HG03575 (cell line): ENCODE measurements around the gene ARFGEF3.

Experiments used
- ATAC-seq: cut with Tn5 transposase; IDR thresholded peaks from one replicate; pipeline ENCODE4 v1.9.1; 2021; ENCODE audit not compliant: unreplicated experiment, insufficient number of reproducible peaks, low FRiP score; ENCODE audit errors: extremely low read depth

ARFGEF3 gene

DNA sequence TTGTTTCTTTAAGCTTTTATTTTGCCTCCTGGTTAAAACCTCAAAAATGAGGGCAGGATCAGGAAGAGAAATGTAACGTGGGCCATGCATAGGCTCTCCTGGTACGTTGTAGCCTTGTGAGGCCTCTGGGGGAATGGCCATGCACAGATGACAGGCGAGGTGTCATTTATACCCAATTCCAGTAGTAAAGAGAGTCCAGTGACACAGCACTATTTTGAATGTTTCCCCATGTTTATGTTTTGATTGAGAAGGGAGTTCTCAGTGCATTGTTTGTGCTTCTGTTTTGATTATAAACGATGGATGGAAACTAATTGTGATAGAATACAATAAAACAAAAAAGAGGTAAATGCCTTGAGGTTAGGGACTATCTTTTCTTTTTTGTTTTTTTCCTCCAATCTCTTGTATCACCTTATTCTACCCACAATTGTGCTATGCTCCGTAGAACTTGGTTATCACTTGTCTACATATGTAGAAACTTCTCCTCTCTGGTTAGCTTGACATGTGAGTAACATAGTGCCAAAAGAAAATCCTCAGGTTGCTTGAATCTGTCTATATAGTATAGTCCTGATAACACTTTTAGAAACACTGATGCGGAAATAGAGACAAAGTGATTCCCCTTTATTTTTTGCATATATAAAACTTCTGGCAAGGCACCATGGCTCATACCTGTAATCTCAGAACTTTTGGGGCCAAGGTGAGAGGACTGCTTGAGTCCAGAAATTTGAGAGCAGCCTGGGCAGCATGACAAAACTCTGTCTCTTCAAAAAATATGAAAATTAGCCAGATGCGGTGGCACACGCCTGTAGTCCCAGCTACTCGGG is 209.1 kb downstream of the ARFGEF3 start:
- no peak for ATAC-seq

DNA sequence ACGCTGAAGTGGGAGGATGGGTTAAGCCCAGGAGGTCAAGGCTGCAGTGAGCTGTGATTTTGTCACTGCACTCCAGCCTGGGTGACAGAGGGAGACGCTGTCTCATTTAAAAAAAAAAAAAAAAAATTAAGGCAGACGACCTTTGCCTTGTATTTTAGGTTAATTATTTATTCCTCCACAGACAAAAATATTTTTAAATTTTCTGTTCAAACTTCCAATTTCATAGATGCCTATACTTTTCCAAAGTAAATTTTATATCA is 209.6 kb downstream of the ARFGEF3 start:
- no peak for ATAC-seq

DNA sequence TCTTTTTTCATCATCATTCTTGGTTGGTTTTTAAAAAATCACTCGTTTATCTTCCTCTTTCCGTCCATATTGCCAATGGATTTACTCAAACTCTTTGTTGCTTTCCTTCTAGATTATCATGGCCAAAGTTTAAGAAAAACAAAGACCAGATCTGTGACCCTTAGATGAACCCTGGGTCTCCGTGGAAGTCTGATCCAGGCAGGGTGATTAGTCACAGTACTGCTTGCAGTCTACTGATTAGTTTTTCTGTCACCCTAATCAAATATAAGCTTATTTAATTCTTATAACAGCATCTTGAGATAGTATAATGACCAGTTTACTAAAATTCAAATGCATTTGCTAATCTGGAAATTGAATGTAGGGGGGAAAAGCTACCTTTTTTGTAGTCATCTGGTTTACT is 210.0 kb downstream of the ARFGEF3 start:
- ATAC-seq = no peak

DNA sequence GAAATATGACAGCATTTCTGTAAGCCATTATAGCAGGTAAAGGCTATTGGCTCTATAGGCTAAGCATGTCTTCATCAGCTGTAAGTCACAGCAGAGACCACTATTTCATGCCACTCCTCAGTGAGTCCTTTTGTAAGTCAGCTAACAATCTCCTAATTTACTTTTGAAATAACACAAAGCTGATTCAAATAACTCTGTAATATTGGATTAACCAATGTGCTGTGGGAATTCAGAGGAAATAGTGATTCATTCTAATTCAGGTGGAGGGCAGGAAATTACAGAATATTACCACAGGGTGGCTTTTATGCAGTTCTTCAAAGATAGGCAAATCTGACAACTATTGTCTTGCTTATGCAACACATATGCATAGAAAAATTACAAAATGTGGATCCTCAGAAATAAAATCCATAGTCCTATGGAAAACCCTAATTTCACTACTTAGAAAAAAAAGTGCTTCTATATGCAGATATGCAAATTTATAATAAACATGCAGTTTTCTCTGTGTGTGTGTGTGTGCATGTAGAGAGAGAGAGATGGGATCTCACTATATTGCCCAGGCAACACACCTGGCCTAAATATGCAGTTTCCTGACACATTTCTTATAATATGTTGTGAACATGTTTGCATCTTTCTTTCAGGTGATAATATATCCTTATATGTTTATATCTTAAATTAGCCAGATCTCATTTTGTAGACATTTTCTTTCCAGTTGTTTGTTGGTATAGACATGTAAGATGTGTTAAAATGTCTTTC is 211.1 kb downstream of the ARFGEF3 start:
- no peak for ATAC-seq

DNA sequence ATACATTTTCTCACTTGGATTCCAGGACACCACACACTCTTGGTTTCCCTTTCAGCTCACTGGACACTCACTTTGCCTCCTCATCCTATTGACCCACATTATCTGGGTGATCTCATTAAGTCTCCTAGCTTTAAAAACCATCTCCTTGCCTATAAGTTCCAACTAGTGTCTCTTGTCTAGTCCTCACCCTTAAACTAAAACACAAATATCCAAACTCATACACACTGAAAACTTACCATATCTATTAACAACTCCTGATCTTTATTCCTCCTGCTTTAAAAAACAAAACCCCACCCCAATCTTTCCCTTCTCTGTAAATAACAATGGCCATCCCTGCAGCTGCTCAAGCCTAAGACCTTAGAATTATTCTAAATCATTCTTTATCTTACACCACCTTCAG is 212.5 kb downstream of the ARFGEF3 start:
- no peak for ATAC-seq

DNA sequence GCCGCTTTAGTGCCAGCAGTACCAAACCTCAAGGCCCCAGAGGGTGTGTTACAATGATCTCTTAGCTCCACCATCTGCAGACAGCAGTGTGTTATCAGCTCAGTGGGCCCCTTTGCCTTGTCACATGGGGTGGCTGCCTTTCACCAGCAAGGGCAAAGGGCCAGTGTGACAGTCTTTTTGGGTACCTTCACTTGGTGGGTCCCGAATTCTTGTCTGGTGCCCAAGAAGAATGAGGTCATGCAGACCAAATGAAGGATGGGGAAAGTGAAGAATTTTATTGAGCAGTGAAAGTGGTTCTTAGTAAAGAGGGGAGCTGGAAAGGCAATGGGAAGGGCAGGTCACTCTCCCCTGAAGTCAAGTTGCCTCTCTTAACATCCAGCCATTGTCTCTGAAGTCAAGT is 213.1 kb downstream of the ARFGEF3 start:
- ATAC-seq = no peak

DNA sequence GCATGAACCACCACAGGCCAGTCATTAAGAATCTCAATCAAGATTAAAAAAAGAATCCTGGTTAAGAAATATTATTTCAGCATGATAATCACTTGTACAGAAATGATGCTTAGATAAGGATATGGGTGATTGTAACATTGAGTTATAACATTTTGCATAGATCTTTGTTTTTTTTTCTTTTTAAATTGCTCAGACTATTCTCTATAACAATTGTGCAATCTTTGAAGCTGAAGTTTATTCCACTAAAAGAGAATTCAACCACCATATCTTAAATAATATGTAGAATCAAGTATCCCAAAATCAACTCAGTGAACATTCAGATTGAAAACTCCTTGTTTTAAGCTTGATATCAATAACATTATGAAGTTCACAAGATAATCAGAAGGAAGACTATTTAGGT is 215.3 kb downstream of the ARFGEF3 start:
- ATAC-seq = no peak

DNA sequence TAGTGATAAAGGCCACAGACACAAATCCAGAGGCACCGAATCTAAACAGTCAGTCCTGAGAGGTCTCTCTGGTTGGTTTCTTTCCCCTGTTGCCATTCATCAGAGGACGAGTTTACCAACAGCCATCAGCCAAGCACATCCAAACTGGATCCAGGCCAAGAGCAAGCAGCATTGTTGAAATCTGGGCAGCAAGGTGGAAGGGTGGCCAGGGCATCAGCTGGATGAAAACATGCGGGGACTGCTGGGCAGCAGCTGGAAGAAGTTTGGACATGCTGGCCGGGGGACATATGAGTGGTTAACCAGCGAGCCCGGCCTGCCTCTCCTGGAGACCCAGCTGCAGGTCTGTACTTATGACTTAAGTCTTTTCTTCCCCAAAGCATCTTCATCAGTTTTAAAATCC is 216.1 kb downstream of the ARFGEF3 start, which contains the start of gene SMIM28:
SMIM28 (plus strand) TSS at position 62 of the 400 bp plus-strand sequence; CDS start at position 230, 168 bp downstream.
- no peak for ATAC-seq

DNA sequence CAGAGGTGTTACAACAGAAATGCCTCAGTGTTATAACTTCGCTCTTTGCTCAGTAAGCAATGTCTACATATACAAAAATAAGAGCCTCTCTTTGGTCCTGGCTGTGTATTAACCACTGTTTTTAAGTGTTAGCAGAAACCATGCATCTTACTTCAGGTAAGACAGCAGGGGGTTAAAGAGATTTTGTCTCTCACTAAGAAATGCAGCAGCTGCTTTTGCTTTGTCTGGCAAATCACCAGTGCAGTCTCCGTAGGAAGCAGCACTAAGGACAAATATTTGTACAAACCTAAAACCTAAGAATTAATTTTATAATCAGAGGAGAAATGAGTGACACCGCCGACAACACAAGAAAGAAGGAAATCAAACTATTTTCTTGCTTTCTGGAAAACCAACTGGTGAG is 216.7 kb downstream of the ARFGEF3 start:
- ATAC-seq = no peak

DNA sequence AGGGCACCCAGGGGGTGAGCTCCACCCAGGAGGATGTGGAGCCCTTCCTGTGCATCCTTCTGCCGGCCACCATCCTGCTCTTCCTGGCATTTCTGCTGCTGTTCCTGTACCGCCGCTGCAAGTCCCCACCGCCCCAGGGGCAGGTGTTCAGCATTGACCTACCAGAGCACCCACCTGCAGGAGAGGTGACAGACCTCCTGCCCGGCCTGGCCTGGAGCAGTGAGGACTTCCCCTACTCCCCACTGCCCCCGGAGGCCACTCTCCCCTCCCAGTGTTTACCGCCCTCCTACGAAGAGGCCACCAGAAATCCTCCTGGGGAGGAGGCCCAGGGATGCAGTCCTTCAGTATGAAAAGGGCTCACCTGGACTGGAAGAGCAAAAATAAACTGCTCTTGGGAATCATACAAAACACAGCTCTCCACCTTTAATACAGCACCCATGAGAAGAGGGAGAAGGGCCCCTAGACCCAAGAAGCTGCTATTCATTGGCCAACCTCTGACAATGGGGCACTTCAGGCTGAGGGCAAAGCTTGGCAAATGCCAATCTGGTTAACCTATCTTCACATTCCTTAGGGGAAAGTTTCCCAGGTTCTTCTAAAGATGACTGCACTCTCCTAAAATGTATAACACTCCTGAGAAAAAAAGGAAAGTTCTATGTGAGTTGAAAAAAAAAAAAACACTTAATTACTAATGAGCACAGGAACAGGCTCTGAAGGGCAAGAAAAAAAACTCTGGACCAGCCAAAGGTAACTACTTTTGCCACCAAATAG is 220.9 kb downstream of the ARFGEF3 start:
- no peak for ATAC-seq

DNA sequence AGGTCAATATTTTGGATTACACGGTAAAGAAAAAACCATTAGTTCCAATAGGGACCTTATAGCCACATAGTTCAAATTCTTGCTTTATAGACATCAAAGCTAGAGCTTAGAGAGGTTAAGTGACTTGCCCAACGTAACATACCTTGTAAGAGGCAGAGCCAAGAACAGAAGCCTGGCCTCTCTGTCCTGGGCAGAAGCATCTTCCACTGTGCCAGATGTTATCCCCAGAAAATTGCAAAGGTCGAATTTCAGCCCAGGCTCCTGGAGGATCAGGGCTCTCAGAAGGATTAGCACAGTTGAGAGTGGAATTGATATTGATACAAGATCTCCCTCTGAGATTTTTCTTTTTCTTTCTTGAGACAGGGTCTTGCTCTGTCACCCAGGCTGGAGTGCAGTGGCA is 222.0 kb downstream of the ARFGEF3 start:
- no peak for ATAC-seq

DNA sequence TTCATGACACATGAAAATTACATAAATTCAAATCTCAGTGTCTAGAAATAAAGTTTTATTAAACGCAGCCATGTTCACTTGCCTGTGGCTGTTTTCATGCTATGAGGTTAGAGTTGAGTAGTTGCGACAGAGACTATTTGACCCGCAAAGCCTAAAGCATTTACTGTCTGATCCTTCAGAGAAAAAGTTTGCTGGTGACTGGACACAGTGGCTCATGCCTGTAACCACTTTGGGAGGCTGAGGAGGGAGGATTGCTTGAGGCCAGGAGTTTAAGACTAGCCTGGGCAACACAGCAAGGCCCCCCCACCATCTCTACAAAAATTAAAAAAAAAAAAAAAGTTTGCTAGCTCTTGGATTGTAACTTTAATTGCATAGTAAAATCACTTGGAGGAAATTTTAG is 225.2 kb downstream of the ARFGEF3 start:
- ATAC-seq = no peak

DNA sequence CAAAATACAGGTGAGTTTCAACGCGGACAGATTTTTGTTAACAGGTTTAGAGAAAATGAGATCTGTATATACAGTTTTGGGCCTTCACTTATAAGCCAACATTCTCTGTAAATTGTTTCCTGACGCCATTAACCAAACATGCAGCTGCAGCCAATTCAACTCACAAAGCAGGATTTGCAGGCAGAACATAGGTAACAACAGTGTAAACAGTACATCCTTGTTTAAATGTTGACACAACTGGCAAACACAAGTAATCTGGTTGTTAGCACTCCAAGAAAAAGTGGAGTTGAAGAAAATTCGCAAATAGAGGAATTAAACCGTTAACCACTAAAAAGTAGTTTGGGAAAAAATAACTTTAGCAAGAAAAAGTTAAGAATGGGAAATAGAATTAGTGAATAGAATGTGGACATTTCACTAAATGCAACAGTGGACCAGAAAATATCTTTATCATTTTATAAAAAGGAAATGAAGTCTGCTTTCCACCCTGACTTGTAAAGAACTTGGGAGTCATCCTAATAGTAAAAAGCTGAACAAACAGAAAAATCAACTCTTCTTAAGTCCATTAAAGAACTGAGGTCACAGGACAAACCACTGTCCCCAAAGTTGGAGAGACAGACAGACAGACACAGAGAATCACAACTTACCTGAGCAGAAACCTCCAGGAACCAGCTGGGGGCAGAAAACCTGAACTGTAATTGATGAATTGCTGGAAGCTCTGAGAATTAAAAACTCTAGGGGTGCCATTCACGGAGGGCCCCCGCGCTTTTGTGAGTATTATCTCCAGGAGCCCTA is 226.0 kb downstream of the ARFGEF3 start:
- no peak for ATAC-seq

DNA sequence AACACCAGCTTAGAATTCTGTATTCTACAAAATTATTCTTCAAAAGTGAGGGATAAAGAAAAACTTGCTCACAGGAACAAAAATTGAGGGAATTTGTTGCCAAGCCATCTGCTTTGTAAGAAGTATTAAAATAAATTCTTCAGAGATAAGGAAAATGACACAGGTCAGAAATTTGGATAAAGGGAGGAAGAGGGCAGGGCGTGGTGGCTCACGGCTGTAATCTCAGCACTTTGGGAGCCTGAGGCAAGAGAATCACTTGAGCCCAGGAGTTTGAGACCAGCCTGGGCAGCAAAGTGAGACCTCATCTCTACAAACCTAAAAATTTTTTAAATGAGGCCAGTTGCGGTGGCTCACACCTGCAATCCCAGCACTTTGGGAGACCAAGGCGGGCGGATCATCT is 227.8 kb downstream of the ARFGEF3 start:
- ATAC-seq = no peak
